HG02938 (cell line): Measurements from ENCODE around the gene NUDC.
"Not testable (repeated sequence)": the region's sequence is repeated elsewhere in the genome, so short reads cannot be mapped to it uniquely, and the experiment has no call there.

ENCODE experiments used
- ATAC-seq: cut with Tn5 transposase; IDR thresholded peaks from one replicate; pipeline ENCODE4 v1.9.1; 2021; ENCODE audit warnings: mild to moderate bottlenecking, moderate library complexity; ENCODE audit not compliant: unreplicated experiment

The NUDC gene

DNA sequence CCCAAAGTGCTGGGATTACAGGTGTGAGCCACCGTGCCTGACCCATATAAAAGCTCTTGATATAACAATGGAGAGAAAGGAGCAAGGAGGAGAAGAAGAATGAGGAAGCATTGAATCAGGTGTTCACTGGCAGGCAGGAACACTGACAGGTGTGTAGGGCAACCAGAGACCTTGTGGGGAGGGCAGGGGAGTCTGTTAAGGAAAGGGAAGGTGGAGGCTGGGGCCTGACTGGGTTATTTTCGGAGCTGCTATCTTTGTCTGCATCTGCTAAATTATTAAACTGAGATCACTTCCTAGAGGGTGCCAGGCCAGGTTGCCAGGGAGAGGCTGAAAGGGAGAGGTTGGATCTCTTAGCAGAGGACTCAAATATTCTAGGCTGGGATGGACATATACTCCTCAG, 65.1 kb downstream of the NUDC start:
- ATAC-seq, result no peak

DNA sequence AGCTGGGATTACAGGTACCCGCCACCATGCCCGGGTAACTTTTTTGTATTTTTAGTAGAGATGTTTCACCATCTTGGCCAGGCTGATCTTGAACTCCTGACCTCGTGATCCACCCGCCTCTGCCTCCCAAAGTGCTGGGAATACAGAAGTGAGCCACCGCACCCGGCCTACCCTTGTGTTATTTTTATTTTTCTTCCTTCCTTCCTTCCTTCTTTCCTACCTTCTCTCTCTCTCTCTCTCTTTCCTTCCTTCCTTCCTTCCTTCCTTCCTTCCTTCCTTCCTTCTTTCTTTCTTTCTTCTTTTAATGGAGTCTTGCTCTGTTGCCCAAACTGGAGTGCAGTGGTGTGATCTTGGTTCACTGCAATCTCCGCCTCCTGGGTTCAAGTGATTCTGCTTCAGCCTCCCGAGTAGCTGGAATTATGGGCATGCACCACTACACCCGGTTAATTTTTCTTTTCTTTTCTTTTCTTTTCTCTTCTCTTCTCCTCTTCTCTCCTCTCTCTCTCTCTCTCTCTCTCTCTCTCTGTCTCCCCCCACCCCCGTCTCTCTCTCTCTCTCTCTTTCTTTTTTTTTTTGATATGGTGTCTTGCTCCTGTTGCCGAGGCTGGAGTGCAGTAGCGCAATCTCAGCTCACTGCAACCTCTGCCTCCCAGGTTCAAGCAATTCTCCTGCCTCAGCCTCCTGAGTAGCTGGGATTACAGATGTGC, 68.0 kb downstream of the NUDC start:
- ATAC-seq, result not testable (repeated sequence)

DNA sequence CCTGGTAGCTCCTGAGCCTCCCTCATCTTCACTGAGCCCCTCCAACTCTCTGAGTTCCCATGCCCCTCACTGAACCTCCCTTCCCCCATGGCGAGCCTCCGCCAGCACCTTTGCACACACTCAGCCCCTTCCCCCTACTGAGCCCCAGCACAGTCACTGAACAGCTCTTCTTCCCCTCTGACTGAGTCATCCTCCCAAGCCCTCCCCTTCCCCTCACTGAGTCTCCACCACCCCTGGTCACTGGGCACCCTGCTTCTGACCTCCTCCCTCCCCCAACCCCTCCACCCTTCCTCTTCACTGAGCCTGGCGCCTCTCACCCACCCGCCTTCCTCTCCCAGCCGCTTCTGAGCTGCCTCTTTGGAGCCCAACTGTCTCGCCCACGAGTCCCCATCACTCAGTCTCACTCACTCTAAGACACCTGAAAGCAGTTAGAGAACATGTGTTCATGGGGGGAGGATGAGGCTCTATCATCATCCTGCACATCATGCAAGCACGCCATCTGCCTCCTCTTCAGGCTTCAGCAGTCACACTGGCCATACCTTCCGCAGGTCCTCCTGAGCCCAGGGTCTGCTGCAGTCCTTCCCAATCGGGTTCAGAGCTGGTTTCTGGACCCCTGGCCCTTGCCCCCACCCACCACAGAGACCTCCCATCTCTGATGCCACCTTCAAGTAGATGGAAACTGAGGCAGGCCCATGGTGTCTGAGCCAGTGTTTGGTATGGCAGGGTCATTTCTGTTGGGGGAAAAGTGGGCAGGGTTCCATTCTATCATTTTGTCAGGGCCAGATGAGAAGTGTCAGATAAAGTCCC, 70.0 kb downstream of the NUDC start:
- ATAC-seq, result no peak

DNA sequence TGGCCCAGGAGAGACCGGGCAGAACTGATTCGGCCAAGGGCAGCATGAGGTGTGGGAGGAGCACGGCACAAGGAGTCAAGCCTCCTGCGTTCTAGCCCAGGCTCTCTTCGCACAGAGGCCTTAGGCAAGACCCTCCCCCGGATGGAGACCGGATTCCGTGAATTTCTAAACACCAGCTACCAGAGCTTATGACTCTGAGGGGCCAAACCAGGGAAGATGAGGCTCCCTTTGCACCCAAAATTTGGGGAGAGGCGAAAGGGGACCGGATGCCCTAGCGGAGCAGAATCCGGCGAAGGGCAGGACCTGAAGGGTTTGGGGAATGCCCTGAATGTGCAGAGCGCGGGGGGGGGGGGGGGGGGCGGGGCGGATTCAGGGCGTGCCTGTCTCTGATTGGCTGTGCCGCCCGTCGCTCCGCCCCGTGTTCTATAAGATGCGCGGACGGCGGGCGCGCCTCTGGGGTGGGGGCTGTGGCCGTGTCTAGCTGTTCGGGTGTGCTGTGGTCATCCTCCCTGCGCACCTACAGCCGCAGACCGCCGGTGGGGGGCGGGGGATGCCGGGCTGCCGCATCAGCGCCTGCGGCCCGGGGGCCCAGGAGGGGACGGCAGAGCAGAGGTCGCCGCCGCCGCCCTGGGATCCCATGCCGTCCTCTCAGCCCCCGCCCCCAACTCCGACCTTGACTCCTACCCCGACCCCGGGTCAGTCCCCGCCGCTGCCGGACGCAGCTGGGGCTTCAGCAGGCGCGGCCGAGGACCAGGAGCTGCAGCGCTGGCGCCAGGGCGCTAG, 71.9 kb downstream of the NUDC start, which contains the start of gene TRNP1:
Gene TRNP1 (plus strand): TSS at position 456 of the 783 bp plus-strand sequence. CDS start 95 bp downstream, at position 551.
- no peak for ATAC-seq

- ATAC-seq, result no peak
Observed at GRCh38 chr1:26994020-26994786, 72.7 kb downstream of the NUDC start.

- ATAC-seq, result no peak
Observed at GRCh38 chr1:26994787-26995517, 73.4 kb downstream of the NUDC start.

DNA sequence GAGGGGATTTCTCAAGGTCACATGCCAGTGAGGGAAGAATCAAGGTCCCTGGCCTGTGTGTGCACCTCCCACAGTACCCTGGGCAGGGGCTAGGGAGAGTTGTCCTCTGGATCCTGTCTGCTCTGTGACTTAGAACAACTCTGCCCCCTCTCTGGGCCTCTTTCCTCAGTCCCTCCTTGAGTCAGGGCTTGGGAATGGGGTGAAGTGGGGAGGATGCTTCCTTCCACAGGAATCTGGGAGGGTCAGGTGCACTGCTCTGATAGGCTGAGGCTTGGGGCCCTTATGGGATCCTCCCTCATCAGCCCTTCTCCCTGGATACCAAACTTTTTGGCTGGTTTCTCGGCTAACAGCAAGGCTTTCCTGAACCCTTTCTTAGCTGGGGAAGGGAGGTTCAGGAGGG, 74.5 kb downstream of the NUDC start:
- ATAC-seq, result no peak
